Measurements from ENCODE around the gene SLBP. TPM values are rescaled to one million over a fixed set of nuclear protein-coding genes. Genes with fewer than 3 reads are reported as not detected.
"Not testable (repeated sequence)": the region's sequence is repeated elsewhere in the genome, so short reads cannot be mapped to it uniquely, and the experiment has no call there.

SLBP gene
- total RNA-seq, 2 donors from 2014 or later = 46.7 to 84.5 TPM

DNA sequence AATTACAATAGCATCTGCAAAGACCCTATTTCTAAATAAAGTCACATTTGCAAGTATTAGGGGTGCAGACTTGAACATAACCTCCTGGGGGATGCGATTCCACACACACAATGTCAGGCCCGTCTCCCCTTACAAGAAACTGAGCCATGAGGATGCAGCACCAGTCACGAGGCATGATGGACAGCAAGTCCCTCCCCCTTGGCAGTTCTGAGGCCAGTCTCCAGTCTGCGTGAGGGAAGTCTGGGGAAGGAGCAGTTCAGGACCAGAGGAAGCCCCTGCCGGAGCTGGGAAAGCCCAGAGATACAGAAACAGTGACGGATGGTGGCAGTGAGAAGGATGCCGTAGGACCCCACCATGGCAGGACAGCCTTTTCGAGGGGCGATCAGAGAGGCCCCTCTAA lies 37.4 kb downstream of the SLBP start:
- WGBS = 68% methylated on average over 9 of the region's 9 CpGs
- intact Hi-C loops (cut with DNase I) = no loop called here
- TF ChIP-seq POLR2AphosphoS5 (IDR thresholded peaks at IDR 0.05) (no peak), POLR2A (IDR thresholded peaks at IDR 0.05) (no peak)
- TF ChIP-seq, protein P1, sequence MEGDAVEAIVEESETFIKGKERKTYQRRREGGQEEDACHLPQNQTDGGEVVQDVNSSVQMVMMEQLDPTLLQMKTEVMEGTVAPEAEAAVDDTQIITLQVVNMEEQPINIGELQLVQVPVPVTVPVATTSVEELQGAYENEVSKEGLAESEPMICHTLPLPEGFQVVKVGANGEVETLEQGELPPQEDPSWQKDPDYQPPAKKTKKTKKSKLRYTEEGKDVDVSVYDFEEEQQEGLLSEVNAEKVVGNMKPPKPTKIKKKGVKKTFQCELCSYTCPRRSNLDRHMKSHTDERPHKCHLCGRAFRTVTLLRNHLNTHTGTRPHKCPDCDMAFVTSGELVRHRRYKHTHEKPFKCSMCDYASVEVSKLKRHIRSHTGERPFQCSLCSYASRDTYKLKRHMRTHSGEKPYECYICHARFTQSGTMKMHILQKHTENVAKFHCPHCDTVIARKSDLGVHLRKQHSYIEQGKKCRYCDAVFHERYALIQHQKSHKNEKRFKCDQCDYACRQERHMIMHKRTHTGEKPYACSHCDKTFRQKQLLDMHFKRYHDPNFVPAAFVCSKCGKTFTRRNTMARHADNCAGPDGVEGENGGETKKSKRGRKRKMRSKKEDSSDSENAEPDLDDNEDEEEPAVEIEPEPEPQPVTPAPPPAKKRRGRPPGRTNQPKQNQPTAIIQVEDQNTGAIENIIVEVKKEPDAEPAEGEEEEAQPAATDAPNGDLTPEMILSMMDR (IDR thresholded peaks at IDR 0.05) = no peak
- no peak for DNase-seq (ENCODE audit: low spot score)
- no peaks in the 10 kb centered on the region for H3K36me3 ChIP-seq
- H3K9me3 ChIP-seq = no peaks in the 10 kb centered on the region
- H3K4me1 ChIP-seq (replicated peaks) = no peaks in the 10 kb centered on the region
- H3K4me3 ChIP-seq = no peak overlapping the region
- H3K27me3 ChIP-seq (replicated peaks; ENCODE audit: insufficient read depth) = no peaks in the 10 kb centered on the region
- H3K27ac ChIP-seq = no peak overlapping the region

DNA sequence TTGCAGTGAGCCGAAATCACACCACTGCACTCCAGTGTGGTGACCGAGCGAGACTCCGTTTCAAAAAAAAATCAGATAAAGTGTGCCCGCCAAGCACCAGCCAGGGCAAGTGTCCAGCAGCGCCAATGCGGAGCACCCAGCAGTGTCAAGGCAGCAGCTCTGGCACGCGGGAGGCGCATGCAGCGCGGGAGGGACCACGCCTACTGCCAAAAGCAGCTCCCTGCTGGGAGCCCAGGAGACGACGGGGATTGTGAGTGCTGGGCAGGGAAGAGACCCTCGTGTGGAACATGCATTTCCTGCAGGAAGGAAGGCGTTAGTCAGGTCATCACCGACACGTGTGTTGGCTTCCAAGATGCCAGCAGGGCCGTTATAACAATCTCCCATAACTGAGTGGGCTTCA lies 38.4 kb downstream of the SLBP start:
- Histone ChIP-seq H3K27ac (no peak overlapping the region), H3K4me3 (no peak overlapping the region), H3K9me3 (no peaks in the 10 kb centered on the region), H3K4me1 (replicated peaks) (no peaks in the 10 kb centered on the region), H3K27me3 (replicated peaks; ENCODE audit: insufficient read depth) (no peaks in the 10 kb centered on the region), H3K36me3 (no peaks in the 10 kb centered on the region)
- intact Hi-C loops (cut with DNase I) = no loop called here
- no peak for DNase-seq (ENCODE audit: low spot score)
- TF ChIP-seq, protein P1 (IDR thresholded peaks at IDR 0.05) = no peak
- no peak for TF ChIP-seq POLR2A (IDR thresholded peaks at IDR 0.05)
- TF ChIP-seq POLR2AphosphoS5 (IDR thresholded peaks at IDR 0.05) = no peak
- WGBS = 87% methylated on average over 20 of the region's 20 CpGs

DNA sequence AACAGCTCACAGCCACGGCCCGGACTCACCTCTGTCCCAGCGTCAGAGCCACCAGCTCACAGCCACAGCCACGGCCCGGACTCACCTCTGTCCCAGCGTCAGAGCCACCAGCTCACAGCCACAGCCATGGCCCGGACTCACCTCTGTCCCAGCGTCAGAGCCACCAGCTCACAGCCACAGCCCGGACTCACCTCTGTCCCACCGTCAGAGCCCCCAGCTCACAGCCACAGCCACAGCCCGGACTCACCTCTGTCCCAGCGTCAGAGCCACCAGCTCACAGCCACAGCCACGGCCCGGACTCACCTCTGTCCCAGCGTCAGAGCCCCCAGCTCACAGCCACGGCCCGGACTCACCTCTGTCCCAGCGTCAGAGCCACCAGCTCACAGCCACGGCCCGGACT lies 41.1 kb downstream of the SLBP start:
- DNase-seq (ENCODE audit: low spot score); H3K9me3 ChIP-seq; intact Hi-C loops (cut with DNase I); H3K4me1 ChIP-seq (replicated peaks); H3K27me3 ChIP-seq (replicated peaks; ENCODE audit: insufficient read depth); H3K36me3 ChIP-seq; H3K4me3 ChIP-seq; H3K27ac ChIP-seq: not testable (repeated sequence)
- 89% methylated on average over 19 of the region's 20 CpGs for WGBS

DNA sequence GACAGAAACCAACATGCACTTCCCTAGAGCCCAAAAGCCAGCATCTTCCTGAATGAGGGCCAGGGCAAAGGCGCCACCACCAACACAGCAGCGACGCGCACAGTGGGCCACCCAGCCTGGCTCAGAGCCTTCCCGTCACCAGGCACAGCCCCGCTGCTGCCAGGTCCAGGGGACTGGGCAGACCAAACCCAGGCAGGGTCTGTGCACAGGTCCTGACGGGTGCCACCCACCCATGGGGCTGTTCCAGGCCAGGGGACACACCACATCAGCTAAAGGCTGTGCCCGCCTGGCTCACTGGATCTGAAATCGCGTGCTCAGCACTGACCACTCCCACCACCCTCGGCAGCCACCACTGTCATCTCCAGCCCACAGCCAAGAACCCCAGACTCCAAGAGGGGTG lies 41.8 kb downstream of the SLBP start:
- Histone ChIP-seq H3K27me3 (replicated peaks; ENCODE audit: insufficient read depth) (no peaks in the 10 kb centered on the region), H3K36me3 (no peaks in the 10 kb centered on the region), H3K4me3 (no peak overlapping the region), H3K4me1 (replicated peaks) (no peaks in the 10 kb centered on the region), H3K27ac (no peak overlapping the region), H3K9me3 (no peaks in the 10 kb centered on the region)
- WGBS = 90% methylated on average over 11 of the region's 11 CpGs
- DNase-seq (ENCODE audit: low spot score) = no peak
- TF ChIP-seq, protein P1 (IDR thresholded peaks at IDR 0.05) = no peak
- TF ChIP-seq POLR2AphosphoS5 (IDR thresholded peaks at IDR 0.05) (no peak), POLR2A (IDR thresholded peaks at IDR 0.05) (no peak)
- intact Hi-C loops (cut with DNase I) = no loop called here

DNA sequence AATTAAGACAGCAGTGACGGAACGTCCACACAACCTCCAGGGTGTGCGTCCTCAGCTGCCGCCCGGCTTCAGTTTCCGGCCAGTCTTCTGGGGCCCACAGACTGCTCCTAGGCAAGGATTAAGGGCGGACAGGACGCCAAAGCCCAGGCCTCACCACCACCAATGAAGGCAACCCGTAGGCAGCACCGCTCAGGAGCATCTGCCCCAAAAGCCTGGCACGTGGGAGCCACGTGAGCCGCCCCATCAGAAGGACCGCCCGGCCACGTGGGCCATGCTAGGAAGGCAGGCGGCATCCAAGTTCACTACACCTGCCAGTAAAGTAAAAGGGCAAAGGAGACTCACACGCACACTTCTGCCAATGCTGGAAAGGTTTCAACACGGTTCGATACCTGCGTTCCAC lies 42.3 kb downstream of the SLBP start:
- Histone ChIP-seq H3K27ac (no peak overlapping the region), H3K4me3 (no peak overlapping the region), H3K4me1 (replicated peaks) (no peaks in the 10 kb centered on the region), H3K36me3 (no peaks in the 10 kb centered on the region), H3K9me3 (no peaks in the 10 kb centered on the region), H3K27me3 (replicated peaks; ENCODE audit: insufficient read depth) (no peaks in the 10 kb centered on the region)
- TF ChIP-seq POLR2AphosphoS5 (IDR thresholded peaks at IDR 0.05) (no peak), POLR2A (IDR thresholded peaks at IDR 0.05) (no peak)
- TF ChIP-seq, protein P1 (IDR thresholded peaks at IDR 0.05) = no peak
- 91% methylated on average over 20 of the region's 21 CpGs for WGBS
- intact Hi-C loops (cut with DNase I) = no loop called here
- DNase-seq (ENCODE audit: low spot score) = no peak
